CD4-positive, alpha-beta T cell treated with Interleukin-12 subunit alpha and Interleukin-12 subunit beta, for 1 hour (primary cell): Measurements from ENCODE around the gene CLCN7.

Experiments used
- DNase-seq: peaks from one replicate; pipeline ENCODE4 v3.0.0-alpha.2; 2020

The CLCN7 gene

DNA sequence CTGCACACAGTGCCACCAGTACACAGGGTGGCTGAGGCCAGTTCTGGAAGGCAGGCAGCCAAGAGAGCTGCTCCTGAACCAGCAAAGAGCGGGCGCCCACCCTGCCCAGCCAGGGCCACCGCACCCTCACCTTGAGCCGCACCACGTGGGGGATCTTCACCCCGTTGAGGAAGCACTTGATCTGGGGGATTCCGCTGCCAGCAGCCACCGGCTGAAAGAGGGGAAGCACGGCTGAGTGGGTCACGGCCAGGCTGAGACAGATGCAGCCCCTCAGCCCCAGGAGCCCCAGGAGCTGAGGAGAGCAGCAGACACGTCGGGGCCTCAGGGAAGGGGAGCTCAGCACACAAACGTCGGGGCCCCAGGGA, 15.9 kb downstream of the CLCN7 start:
- no peak for DNase-seq

DNA sequence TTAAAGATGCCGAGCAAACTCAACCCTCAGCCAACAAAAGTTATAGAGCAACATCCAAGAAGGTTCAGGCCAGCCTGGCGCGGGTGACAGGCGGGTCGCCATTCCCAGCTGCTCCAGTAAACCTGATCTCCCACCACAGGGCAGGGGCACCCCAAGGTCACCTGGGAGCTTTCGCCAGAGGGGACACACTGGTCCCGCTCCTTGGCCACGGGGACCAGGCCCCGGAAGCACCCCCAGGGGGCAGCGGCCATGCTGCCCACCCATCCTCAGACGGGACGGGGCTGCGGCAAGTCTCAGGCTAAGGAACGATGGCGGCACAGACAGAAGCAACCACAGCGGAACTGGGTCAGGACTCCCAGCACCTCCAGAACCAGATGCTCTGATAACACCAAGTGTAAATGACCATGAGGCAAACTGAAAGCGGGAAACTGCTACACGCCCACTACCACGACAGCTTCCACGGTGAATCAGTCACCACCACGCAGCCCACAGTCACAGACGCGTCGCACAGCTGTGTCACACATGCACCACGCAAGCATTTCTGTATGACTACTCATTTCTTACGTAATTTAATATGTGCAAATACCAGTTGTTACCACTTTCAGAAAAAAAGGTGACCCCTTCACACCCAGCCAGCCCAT, 16.4 kb downstream of the CLCN7 start:
- no peak for DNase-seq

DNA sequence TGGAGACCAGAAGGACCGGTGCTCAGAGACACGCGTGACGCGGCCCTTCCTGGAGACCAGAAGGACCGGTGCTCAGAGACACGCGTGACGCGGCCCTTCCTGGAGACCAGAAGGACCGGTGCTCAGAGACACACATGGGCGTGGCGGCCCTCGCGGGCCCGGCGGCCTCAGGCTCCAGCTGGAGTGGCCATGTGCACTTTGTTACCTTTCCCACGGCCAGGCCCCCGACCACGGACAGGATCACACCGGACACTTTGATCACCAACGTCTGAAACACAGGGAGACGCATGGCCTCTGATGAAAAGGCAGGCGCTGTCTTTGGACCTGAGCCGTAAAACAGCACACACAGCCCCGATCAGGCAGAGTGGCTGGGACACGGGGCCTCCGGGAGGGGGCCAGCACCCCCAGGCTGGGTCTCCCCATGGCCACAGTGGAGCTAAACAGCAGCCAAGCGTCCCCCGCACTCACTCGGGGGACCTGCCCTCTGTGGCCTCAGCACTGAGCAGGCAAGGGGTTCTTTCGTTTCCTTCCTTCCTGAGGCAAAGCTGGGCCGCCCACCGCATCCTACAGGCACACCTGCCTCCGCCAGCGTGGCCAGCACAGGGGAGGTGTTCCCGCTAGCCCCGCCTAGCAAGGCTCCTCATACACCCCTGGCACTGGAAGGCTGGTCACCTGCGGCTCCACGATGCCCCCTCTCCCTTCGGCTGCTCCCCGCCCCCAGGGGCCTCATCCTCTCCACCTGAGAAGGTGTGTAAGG, 17.2 kb downstream of the CLCN7 start:
- DNase-seq: no peak

DNA sequence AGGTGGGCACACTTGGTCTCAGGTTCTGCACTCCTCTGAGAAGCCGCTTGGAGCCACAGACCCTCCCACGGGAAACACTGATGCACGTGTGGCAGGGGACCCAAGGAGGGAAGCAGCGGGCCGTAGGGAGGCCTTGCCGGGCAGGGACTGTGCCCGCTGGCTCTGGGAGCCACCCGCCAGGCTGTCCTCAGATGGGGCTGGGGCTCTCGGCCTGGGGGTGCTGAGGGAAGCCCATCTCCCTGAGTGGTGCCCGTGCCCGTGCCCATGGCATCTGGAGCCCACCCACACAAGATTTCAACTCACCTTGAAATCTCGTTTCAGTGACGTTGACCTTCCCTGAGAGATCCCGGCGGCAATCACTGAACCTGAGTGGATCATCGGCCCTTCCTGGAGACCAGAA, 17.9 kb downstream of the CLCN7 start:
- DNase-seq: no peak

DNA sequence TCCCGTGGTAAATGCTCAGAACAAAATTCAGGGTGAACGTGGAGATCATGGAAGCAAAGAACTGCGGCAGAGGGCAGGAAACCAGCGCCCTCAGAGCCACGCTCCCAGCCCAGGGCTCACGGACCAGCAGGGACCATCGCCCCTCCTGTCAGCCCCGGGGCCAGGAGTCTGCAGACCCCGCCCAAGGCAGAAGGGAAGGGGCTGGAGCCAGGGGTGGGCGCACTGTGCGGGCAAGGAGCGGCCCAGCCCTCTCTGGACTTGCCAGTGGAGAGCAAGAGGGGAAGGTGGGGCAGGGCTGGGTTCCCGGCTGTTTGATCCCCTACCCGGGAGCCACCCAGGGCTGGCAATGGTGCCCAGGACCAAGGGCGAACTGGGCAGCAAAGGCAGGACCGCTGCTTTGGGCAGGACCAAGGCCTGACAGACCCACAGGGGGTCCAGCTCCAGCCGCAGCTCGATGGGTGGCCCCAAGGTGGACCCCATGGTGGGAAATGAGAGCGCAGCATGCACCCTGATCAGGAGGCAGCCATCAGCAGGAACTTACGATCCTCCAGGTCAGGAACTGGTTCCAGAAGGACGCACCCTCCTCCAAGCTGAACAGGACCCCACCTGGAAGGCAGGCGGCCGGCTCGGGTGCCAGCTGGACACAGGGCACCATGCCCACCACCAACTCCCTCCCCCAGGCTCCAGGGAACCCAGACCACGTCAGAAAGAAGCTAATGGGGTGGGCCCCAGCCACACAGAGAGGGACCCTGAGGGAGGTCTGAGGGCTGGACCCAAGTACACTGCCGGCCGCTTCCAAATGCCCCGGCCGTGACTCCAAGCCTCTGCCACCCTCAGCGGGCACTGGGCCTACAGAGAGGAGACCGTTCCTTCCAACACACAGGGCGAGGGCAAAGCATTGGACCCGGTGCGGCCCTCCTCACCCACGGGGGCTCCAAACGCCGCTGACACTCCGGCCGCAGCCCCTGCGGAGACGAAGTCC, 19.3 kb downstream of the CLCN7 start:
- no peak for DNase-seq

DNA sequence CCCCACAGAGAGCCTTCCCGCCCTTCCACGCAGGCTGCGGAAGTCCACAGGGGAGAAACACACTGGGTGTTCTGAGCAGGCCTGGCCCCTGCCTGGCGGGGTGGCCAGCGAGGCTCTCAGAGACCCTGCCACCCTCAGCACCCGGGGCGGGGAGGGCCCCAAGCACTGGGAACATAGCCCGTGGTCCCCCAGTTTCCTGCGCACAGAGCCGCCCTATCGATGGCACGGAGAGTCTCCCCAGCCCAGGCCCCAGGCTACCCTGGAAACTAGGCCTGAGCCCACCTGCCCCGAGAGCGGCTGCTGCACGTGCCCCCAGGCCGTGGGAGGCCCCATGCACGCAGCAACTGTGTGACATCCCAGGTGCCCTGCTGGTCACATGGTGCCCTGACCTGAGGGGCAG, 20.3 kb downstream of the CLCN7 start:
- no peak for DNase-seq

DNA sequence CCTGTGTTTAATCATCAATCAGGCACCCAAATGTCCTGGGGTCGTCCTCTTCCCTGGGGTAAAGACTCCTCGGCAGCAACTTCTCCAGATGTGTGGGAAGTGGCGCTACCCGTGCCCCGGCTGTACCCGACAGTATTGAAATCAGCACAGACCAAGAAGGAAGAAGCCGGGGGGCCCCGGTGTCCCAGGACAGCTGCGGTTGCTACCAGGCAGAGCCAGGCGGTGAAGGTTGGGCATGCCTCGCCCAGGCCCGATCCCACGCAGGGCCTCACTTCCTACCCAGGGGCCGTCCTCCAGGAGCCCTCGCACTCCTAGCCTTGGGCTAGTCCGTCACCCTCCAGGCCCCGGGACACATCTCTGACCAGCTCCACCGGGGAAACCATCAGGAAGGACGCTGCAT, 21.5 kb downstream of the CLCN7 start:
- DNase-seq: no peak

DNA sequence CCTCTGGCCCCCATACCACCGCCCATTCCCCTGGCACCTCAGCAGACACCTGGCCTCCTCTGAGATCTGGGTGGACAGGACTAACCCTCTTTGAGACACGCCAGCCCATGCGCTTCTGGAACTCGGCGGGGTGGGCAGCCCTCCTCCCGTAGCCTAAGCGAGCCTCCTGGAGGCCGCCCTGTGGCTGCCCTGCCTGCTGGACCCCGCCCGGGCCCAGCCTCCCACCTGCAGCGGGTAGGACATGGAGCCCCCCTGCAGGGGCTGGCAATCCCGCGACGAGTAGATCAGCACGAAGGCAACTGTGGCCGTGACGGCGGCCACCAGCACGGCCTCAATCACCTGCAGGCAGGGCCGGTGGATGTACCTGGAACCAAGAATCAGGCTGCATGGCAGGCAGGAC, 22.3 kb downstream of the CLCN7 start:
- DNase-seq: no peak

DNA sequence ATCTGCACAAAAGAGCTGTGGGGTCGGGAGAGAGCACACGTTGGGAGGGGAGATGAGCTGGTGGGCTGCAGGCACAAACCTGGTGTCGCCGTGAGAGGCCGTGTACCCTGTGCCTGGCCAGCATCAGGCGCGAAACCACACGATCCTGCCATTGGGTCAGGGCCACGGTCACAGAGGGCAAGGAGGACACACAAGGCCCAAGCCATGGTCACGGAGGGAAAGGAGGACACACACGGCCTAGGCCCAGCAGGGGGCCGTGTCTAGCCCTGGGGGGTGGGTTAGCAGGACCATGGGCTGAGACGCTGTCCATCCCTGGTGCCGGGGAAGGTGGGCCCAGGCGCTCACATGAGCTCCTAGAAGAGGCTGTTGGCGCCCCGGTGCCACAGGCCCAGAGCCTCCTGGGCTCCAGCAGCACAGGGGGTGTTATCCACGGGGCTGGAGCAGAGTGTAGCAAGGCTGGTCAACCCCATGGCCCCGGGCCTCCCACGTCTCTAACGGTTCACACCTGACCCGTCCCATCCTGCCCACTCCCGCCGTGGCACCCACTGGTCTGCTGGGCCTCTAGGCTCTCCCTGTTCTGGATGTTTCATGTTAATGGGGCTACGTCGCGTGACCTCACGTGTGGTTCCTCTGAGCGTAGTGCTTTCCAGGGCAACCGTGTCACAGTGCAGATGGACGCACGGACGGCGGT, 23.0 kb downstream of the CLCN7 start:
- no peak for DNase-seq

DNA sequence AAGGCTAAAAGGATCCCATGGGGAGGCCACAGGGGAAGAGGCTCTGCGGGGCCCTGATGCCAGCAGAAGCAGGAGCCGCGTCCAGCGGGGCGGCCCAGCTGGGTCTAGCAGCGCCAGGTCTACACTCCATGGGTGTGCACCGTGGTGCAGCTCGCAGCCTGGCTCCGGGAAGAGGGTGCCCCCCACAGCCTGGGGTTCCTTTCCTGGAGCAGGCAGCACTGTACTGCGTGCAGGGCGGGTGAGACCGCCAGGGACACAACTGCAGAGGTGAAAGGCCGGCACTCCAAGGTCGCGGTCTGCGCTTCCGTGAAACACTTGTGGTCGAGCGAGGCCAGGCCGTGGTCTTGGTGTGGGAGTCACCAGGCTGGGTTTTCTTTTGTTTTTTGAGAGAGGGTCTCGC, 24.0 kb downstream of the CLCN7 start:
- no peak for DNase-seq

DNA sequence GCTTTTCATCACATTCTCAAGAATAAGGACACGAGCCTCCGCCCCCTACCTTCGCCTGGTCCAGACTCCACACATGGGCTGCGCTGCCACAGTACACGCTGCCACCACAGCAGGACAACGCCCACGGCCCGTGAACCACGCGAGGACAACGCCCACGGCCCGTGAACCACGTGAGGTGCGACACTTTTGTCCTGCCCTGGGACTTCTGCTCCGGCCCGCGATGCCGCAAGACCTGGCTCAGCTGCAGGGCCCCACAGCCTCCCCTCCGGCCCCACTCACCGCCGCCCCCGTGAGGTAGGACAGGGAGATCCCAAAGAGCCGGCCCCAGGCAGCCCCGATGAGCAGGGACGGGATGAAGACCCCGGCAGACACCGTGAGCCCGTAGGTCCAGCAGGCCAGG, 24.6 kb downstream of the CLCN7 start:
- no peak for DNase-seq

DNA sequence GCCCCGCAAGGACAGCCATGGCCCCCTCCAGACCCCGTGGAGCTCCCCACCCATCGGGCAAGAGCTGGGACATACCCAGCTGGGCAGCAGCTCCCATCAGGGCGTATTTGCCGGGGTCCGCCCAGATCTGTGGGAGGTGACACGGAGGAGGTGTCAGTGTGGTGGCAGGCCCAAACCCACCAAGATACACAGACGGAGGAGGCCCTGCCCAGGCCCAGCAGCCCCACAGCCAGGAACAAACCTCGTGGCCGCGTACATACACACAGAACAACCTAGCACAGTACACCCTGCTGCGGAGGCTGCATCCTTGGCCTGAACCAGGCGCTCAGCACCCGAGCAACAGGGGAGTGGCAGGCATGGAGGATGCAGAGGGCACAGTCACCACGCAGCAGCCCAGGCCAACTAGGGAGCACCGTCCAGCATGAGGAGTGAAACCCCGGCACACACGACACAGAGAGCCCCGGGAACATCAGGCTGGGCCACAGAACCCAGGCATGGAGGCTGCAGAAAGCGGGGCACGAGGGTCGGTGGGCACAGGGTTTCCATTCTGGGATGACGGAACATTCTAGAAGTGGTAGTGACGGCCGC, 25.5 kb downstream of the CLCN7 start:
- no peak for DNase-seq

DNA sequence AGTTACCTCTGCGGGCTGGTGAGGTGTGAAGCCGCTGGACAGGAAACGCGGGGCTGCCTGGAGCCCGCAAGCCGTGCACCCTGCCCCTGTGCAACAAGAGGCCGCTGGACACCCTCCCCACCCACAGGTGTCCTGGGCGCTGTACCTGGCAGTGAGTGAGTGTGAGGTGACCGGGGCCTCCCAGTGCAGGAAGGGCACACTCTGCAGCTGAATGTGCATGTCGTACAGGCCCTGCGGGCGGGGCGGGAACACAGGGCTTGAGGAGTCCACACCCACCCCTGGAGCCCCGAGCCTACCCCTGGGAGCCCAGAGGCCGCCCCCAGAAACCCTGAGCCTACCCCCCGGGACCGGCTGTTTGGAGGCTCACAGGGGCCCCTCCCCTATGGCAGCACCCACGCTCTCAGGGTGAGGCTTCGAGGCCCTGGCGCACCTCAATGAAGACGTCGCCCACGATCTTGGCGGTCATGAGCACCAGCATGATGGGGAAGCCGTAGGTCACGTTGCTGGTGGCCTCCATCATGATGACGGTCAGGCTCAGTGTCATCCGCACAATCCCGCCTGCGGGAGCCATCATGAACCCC, 26.2 kb downstream of the CLCN7 start:
- no peak for DNase-seq

DNA sequence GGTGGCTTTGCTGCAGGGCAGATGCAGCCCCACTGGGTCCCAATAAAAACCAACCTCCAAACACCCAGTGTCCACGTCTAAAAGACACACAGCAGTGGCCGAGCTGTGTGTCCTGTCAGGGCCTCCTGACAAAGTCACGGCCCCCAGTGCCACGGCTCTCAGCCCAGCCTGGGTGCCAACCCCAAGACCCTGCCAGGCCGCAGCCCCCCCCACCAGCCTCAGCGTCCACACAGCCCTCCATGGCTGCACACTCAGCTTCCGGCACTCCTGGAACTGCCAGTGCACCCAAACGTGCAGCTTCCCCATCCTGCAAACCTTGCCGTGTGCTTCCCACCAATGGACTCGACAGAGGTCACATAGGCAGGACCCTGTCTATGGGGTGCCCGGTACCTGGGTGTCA, 26.9 kb downstream of the CLCN7 start:
- DNase-seq: no peak

DNA sequence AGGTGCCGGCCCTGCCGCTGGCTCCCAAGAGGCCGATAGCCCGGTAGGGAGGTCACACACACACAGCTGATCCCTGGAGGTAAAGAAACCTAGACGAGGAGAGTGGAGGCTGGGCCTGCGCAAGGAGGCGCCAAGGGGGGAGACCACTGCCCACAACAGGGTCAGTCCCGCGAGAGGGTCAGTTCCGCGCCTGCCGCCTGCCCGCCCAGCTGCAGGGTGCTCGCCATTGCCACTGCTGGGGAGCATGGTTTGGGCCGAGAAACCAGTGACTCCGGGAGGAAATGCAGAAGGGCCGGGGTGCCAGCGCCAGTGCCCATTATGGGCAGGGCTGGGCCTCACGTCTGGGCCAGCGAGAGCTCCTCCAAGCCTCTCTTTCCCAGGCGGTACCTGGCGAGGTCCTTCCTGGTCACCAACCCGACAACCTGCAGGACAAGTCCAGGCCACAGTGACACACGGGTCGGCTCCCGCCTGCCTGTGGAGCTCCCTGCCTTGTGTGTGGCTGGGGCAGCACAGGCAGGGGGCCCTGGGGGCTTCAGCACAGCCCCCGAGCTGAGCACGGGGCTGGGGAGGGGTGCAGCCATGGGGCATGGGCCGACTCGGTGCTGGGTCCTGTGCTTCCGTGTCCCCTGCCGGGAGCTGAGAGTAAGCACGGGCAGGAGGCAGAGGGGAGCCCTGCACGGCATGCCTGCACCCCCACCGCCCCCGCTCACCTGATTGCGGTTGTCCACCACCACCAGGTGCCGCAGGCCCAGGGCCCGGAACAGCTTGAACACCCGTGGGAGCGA, 28.3 kb downstream of the CLCN7 start:
- DNase-seq: no peak

DNA sequence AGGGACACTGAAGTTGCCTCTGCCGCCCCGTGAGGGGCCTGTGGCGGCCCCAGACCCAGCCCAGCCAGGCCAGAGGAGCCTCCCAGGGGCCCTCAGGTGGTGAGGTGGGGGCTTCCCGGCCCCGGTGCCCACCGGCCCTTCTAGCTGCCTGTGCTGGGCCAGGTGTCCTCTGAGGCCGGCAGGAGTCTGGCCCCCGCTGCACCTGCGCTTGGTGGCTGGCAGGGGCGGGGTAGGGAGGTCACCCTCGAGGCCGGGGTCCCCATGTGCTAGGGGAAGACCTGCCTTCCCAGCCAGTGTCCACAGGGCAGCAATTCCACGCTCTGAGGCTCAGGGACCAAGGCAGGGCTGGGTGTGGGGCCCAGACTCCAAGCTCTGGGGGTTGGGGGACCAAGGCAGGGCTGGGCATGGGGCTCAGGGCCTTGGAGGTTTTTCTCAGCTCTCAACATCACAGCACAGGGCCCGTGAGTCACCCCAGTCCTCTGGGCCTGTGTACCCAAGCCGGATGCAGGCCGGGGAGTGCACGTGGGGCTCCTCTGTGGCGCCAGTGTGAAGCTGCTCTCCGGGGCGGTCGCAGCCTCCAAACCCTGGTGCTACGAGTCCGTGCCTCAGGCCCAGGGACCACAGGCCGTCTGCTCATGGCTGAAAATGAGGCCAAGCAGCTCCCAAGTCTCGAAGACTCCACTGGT, 29.2 kb downstream of the CLCN7 start:
- no peak for DNase-seq

DNA sequence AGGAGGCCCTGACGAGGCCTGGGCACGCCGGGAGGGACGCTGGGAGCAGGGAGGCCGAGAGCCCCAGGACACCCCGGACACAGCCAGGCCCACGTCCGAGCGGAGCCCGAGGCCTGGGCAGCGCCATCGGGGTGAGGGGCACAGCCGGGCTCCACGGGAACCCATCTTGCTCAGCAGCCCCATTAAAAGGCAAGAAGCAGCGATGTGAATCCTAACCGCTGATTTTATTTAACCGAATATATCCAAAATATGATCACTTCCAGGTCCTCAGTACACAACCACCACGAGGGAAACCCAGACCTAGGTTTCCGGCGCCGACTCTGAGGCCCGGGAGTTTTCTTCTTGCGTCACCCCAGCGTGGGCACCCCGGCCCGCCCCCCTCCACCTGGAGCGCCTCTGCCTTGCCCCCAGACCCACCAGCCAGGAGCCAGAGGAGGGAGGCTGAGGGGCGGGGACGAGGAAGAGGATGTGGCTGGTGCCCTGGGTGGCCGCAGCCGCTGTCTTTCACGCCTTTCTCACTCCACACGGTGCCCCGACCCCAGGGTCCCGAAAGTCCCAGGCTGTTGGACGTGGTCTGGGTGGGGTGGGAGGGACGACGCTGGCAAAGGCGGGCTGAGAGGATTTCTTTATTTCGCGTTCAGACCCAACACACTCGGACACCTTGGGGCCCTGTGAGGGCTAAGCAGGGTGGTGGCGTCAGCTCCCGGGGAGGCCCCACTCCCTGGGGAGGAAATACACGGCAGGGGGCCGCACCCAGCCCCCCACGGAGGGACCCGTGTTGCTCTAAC, 29.9 kb downstream of the CLCN7 start:
- no peak for DNase-seq

DNA sequence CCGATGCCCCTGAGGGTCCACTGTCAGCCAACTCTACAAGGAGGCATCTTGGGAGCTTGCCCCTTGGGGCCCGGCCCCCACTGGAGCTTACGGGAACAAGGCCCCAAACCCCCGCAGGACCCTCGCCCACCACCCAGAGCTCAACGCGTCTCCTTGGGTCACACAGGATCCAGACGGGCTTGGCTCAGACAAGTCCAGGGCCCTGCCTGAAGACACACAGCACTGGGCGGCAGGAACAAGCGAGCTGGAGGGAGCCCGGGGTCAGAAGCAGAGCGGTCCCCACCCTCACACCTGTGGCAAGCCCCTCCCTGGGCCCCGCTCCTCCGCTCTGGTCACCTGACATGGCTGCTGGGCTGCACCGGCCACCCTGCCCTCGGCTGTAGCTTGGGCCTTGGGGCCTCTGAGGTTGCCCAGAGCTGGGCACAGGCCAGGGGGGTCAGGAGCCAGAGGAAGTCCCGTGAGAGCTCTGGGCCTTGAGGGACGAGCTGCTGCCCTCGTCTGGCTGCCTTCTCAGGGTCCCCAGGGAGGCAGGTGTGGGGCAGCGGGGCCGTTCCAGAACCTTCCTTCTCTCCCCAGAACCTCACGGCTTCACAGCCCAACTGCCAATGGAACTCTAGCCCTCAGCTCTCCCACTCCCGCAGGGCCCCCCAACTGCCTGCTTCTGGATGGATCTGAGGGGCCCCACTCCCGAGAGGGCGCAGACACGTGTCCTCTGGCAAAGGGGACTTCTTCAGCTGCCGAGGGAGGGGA, 30.7 kb downstream of the CLCN7 start, which contains the start of gene CCDC154:
Gene CCDC154 (minus strand): TSS at position 577 of the 750 bp plus-strand sequence. CDS start 234 bp downstream, at position 343.
- no peak for DNase-seq

DNA sequence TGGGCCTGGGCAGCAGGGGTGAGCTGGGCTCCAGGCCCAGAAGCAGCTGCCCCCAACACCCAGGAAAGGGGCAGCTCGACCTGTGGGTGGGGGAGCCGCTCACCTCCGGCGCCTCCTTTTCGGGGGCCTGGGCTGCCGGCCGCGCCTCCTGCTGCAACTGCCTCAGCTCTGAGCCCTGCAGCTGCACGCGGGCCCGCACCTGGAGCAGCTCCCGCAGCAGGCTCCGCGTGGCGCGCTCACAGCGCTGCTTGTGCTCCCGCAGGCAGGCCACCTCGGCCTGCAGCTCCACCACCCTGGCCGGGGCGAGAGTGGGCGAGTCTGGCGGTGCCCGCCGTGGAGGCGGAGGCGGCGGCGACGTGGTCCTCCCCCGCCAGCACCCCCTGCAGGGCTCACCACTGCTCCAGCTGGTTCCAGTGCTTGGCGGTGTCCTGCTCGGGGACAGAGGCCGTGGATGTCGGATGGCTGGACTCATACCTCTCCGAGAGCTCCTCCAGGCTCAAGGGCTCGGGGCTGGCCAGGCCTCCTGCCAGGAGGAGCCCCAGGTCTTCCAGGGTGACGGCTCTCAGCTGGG, 31.3 kb downstream of the CLCN7 start:
- DNase-seq: no peak
